Measurements from ENCODE around the gene GMPR.

GMPR gene

DNA sequence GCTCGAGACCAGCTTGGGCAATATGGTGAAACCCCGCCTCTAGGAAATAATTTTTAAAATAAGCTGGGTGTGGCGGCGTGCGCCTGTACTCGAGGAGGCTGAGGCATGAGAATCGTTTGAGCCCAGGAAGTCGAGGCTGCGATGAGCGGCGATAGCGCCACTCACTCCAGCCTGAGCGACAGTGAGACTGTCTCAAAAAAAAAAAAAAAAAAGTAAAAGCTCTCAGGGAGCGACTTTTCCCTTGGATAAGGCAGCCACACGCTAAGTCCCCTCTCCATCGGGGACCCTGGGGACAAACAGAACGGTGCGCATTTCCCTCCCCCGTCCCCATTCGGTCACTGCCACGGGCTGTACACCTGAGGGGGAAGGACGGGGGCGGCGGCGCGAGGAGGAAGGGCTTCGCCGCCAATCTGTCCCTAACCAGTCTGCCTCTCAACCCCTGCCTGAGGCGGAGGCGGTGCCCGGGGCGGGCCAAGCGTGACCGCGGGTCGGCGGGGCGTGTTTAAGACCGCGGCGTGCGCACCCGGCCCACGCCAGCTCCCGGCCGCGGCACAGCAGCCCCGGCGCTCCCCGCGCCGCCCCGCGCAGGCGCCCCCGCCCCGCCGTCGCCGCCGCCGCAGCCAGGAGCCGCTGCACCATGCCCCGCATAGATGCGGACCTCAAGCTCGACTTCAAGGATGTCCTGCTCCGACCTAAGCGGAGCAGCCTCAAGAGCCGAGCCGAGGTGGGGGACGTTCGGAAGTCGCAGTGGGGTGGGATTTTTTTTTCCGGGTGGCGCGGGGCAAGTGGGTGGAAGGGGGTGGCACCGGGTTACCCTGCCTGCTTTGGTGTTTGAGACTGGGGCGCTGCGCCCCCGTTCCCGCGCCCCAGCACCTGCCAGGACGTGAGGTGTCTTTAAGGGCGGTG lies at the start of gene GMPR:
GMPR (plus strand) TSS at position 531 of the 906 bp plus-strand sequence; CDS start at position 638, 107 bp downstream.
- Mint-ChIP-seq H3K27me3 (peaks cover 48% of the 10 kb centered on the region), H3K36me3 (ENCODE audit: low read depth) (no peaks in the 10 kb centered on the region), H3K27ac (no peak within 1 kb of the TSS), H3K4me1 (peaks cover 24% of the 10 kb centered on the region), H3K9me3 (no peaks in the 10 kb centered on the region), H3K4me3 (peak within 1 kb of the TSS; percentile 80)
- ATAC-seq (peak; percentile 85), DNase-seq (peak; percentile 66)

DNA sequence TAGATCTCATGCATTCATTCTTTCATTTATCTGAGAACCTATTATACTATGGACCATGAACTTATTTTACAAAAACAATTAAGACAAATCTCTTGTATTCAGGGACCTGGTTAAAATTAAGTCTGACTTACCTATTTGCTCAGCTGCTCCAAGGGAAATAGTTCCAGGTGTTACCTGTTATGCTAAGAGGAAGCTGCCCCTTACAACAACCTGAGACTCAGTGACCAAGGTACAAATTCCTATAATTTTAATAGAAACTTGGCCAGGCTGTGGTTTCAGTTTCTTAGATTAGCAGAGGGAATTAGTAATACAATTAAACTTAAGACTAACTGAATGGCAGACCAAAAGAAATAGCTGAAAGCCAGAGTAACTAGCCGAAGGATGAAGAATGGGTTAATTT lies 48.2 kb upstream of the GMPR start:
- no peak overlapping the region for H3K27ac Mint-ChIP-seq
- H3K4me1 Mint-ChIP-seq = no peaks in the 10 kb centered on the region
- no peak overlapping the region for H3K4me3 Mint-ChIP-seq
- DNase-seq (no peak), ATAC-seq (no peak)
- peaks cover 7% of the 10 kb centered on the region for H3K27me3 Mint-ChIP-seq
- H3K9me3 Mint-ChIP-seq = no peaks in the 10 kb centered on the region
- no peaks in the 10 kb centered on the region for H3K36me3 Mint-ChIP-seq (ENCODE audit: low read depth)

DNA sequence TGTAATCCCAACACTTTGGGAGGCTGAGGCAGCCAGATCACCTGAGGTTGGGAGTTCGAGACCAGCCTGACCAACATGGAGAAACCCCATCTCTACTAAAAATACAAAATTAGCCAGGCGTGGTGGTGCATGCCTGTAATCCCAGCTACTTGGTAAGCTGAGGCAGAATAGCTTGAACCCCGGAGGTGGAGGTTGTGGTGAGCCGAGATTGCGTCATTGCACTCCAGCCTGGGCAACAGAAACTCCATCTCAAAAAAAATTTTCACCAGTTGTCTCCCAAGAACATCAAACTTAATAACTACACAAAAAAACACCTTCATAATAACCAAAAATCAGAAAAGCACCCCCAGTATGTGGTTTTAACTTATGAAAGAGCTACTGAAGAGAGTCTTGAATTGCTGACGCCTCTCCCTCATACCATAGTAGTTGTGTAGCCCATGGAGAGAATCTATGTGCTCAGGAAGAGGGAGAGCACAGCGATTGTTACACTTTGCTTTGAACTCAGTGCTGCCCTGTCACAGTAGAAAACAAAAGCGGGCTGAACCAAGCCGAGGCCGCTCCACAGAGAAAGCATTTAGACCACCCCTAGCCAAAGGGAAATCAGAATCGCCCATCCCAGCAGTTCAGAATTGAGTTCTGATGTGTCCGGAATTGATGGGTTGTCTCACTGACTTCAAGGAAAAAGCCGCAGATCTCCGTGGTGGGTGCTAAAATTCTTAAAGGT lies 42.0 kb upstream of the GMPR start:
- H3K4me1 Mint-ChIP-seq = no peaks in the 10 kb centered on the region
- no peak for DNase-seq
- no peak overlapping the region for H3K4me3 Mint-ChIP-seq
- no peaks in the 10 kb centered on the region for H3K36me3 Mint-ChIP-seq (ENCODE audit: low read depth)
- no peak for ATAC-seq
- peaks cover 10% of the 10 kb centered on the region for H3K27me3 Mint-ChIP-seq
- H3K9me3 Mint-ChIP-seq = no peaks in the 10 kb centered on the region
- H3K27ac Mint-ChIP-seq = no peak overlapping the region

DNA sequence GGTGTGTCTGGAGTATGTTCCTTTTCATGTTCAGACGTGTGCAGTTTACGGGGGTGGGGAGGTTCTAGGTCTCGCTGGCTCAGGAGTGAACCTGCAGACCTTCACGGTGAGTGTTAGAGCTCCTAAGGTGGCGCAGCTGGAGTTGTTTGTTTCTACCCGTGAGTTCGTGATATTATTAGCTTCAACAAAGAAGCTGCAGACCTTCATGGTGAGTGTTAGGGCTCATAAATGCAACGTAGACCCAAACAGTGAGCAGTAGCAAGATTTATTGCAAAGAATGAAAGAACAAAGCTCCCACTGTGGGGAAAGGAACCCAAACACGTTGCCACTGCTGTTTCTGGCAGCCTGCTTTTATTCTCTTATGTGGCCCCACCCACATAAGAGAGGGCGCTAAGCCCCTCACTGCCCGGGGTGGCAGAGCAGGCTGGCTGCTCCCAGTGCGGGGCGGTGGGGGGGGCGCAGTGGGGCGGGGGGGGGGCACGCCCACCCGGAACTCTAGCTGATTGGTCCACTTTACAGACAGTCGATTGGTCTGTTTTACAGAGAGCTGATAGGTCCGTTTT lies 41.3 kb upstream of the GMPR start:
- Mint-ChIP-seq H3K4me1 (no peaks in the 10 kb centered on the region), H3K9me3 (no peaks in the 10 kb centered on the region), H3K27me3 (peaks cover 10% of the 10 kb centered on the region), H3K4me3 (no peak overlapping the region), H3K27ac (no peak overlapping the region), H3K36me3 (ENCODE audit: low read depth) (no peaks in the 10 kb centered on the region)
- no peak for DNase-seq
- no peak for ATAC-seq

DNA sequence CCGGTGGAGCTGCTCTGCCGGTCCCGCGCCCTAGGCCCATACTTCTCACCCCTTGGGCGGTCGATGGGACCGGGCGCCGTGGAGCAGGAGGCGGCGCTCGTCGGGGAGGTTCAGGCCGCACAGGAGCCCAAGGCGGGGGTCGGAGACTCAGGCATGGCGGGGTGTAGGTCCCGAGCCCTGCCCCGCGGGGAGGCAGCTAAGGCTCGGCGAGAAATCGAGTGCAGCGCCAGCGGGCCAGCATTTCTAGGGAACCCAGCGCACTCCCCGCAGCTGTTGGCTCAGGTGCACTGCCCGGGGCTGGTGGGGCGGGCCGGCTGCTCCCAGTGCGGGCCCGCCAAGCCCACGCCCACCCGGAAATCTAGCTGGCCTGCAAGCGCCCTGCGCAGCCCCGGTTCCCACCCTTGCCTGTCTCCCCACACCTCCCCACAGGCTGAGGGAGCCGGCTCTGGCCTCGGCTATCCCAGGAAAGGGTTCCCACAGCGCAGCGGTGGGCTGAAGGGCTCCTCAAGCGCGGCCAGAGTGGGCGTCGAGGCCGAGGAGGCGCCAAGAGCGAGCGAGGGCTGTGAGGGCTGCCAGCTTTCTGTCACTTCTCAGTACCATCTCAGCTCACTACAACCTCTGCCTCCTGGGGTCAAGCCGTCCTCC lies 40.2 kb upstream of the GMPR start:
- Mint-ChIP-seq H3K4me3 (no peak overlapping the region), H3K27ac (no peak overlapping the region), H3K4me1 (no peaks in the 10 kb centered on the region), H3K9me3 (no peaks in the 10 kb centered on the region), H3K36me3 (ENCODE audit: low read depth) (no peaks in the 10 kb centered on the region), H3K27me3 (peaks cover 9% of the 10 kb centered on the region)
- no peak for DNase-seq
- ATAC-seq = no peak

DNA sequence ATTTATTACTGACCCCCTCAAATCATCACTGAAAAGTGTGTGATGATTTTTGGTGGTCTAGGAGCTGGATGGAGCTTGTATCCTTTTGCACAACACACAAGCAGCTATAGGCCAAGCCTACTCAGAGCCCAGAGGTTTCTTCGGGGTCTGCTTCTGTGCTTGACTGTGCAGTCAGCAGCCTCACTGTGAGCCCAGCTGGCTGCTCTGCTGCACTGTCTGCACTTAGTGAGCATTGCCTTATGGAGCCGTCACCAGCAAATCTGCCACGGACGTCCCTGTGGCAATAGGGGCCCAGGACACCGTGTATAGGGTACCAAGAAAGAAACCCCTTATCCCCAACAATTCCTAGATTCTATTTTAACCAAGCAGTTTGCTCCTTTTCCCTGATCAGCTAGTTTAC lies 38.6 kb upstream of the GMPR start:
- ATAC-seq (no peak), DNase-seq (no peak)
- no peak overlapping the region for H3K27ac Mint-ChIP-seq
- no peak overlapping the region for H3K4me3 Mint-ChIP-seq
- no peaks in the 10 kb centered on the region for H3K36me3 Mint-ChIP-seq (ENCODE audit: low read depth)
- H3K27me3 Mint-ChIP-seq = peaks cover 9% of the 10 kb centered on the region
- H3K4me1 Mint-ChIP-seq = no peaks in the 10 kb centered on the region
- H3K9me3 Mint-ChIP-seq = no peaks in the 10 kb centered on the region

DNA sequence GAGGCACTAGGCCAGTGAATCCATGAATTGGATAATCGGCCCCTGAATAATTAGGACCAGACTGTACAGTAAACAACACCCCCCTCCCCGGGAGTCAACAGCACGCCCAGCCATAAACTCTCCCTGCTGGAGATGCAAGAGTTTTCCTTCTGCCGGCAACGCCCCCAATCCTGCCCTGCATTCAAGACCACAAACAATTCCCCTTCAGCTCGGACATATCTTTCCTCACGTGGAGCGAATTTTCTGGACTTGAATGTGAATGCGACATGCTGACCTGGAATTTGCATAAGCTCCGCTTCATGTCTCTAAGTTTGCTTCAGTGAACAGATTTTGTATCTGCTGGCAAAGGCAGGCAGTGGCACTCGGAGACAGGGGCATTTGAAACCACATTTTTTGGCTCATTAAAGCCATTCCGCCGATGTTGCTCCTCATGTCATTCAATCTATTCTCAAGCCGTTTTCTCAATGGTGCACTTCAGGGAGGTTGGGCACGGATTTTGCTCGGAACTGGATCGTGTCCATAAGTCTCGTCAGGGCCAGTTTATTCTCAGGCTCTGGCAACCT lies 38.0 kb upstream of the GMPR start:
- no peak overlapping the region for H3K27ac Mint-ChIP-seq

DNA sequence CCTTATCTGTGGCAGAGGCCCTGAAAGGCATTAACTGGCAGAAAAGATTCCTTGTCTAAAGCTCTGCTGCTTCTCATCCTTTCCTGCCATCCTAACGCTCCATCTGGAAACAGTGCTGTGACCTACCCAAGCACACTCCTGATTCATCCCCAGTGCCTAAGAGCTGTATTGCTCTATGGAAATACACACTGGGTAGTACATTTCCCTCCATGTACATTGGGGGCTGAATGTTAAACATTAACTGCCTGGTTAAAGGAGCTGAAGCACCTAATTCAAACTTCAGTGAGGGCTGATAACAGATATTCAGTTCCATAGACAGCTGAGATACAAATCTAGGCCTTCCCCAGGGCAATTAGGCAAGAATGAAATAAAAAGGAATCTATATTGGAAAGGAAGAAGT lies 36.7 kb upstream of the GMPR start:
- no peaks in the 10 kb centered on the region for H3K36me3 Mint-ChIP-seq (ENCODE audit: low read depth)
- H3K9me3 Mint-ChIP-seq = no peaks in the 10 kb centered on the region
- no peak for ATAC-seq
- H3K27me3 Mint-ChIP-seq = peaks cover 6% of the 10 kb centered on the region
- H3K4me3 Mint-ChIP-seq = no peak overlapping the region
- H3K27ac Mint-ChIP-seq = no peak overlapping the region
- DNase-seq = no peak
- peaks cover 5% of the 10 kb centered on the region for H3K4me1 Mint-ChIP-seq

More for the DNA sequence above, 38.0 kb upstream of the GMPR start:
- H3K27me3 Mint-ChIP-seq = peaks cover 8% of the 10 kb centered on the region
- no peak for ATAC-seq
- no peaks in the 10 kb centered on the region for H3K36me3 Mint-ChIP-seq (ENCODE audit: low read depth)
- no peak for DNase-seq
- no peak overlapping the region for H3K4me3 Mint-ChIP-seq
- no peaks in the 10 kb centered on the region for H3K9me3 Mint-ChIP-seq
- no peaks in the 10 kb centered on the region for H3K4me1 Mint-ChIP-seq

DNA sequence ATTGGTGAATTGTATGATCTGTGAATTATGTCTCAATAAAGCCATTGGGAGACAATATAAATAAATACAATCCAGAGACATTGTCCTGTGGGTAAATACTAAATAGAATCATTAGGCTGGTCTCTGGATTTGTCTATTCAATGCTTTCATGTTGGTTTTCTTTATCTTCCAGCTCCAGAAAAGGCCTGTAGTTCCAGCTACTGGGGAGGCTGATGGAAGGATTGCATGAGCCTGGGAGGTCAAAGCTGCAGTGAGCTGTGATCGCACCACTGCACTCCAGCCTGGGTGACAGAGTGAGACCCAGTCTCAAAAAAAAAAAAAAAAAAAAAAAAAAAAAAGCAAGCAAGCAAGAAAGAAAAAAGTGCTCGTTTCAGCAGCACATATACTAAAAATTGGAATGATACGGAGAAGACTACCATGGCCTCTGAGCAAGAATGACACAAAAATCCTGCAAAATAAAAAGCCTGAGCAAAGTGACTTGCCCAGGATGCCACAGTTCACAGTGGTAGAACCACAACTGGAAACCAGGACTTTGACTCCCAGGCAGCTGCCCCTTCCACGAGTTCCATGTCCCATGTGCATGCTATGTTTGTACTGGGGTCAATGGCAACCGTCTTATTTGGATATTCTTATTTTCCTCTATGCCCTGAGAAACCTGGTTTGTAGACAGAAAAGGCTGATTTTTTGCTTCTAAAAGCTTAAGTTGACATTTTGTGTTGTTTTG lies 33.6 kb upstream of the GMPR start:
- H3K9me3 Mint-ChIP-seq = no peaks in the 10 kb centered on the region
- H3K4me1 Mint-ChIP-seq = peaks cover 5% of the 10 kb centered on the region

DNA sequence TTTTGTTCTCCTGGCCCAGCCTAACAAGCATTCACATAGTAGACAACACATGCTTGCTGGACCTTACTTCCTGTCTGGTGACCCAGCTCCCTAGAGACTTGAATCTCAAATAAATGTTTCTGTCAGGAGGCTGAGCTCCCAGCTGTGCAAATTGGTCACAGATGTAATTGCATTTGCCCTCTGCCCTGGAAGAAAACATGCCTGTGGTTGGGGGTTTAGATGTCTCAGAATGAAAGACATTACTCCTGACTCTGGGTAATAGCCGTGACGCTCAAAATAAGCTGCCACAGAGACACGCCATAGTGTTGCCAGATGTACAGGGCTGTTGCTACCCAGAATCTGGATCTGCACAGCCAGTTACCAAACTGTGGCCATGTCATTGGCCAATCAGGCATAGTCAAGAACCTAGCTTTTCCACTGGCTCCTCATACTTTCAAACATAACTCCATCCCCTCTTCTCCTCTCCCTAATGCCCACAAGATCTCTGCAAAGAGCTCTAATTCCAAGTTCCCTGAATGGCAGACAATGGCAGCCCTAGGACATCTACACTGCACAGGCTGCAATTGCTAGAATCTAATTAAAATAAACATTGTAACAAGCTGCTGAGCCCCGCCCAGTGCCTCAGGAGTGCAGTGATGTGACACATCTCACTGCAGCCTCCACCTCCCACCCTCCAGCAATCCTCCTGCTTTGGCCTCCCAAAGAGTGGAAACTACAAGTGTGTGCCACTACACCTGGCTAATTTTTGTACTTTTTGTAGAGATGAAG lies 32.8 kb upstream of the GMPR start:
- peak; percentile 15 for ATAC-seq
- H3K27me3 Mint-ChIP-seq = peaks cover 18% of the 10 kb centered on the region
- no peaks in the 10 kb centered on the region for H3K9me3 Mint-ChIP-seq
- H3K4me3 Mint-ChIP-seq = no peak overlapping the region
- no peaks in the 10 kb centered on the region for H3K36me3 Mint-ChIP-seq (ENCODE audit: low read depth)
- H3K4me1 Mint-ChIP-seq = peaks cover 5% of the 10 kb centered on the region
- no peak overlapping the region for H3K27ac Mint-ChIP-seq
- DNase-seq = no peak

More for the DNA sequence above, 33.6 kb upstream of the GMPR start:
- Mint-ChIP-seq H3K4me3 (no peak overlapping the region), H3K27me3 (peaks cover 19% of the 10 kb centered on the region), H3K27ac (no peak overlapping the region), H3K36me3 (ENCODE audit: low read depth) (no peaks in the 10 kb centered on the region)
- DNase-seq = no peak
- ATAC-seq = no peak

DNA sequence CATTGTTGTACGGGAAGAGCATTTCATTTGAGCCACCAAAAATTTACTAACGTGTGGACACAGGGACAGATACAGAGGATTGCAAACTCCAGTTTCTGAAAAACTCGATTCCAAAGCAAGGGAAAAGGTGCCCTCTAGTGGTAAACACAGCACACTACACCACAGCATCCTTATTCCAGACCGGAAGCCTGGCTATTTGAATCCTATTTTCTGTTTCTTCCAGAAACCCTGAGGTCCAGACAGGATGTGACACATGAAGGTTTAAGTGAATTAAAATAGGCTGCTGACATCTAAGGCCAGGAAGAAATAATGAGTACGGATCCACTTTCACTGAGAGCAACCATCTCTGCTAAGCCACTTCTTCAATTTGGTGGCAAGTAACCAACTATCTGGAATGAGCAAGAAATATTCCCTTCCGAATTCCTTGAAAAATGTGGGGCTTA lies 31.8 kb upstream of the GMPR start:
- no peaks in the 10 kb centered on the region for H3K36me3 Mint-ChIP-seq (ENCODE audit: low read depth)
- H3K27ac Mint-ChIP-seq = no peak overlapping the region
- DNase-seq (peak; percentile 26), ATAC-seq (peak; percentile 46)
- peaks cover 15% of the 10 kb centered on the region for H3K27me3 Mint-ChIP-seq
- no peaks in the 10 kb centered on the region for H3K9me3 Mint-ChIP-seq
- H3K4me1 Mint-ChIP-seq = peaks cover 5% of the 10 kb centered on the region
- H3K4me3 Mint-ChIP-seq = no peak overlapping the region

DNA sequence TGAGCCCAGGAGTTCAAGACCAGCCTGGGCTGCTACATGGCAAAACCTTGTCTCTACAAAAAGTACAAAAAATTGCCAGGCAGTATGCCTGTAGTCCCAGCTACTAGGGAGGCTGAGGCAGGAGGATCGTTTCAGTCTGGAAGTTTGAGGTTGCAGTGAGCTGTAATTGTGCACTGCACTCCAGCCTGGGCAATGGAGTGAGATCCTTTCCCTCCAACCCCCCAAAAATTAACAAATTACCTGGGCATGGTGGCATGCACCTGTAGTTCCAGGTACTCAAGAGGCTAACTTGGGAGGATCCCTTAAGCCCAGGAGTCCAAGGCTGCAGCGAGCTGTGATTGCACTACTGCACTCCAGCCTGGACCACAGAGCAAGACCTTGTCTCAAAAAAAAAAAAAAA lies 29.4 kb upstream of the GMPR start:
- ATAC-seq = no peak
- Mint-ChIP-seq H3K4me3 (no peak overlapping the region), H3K9me3 (no peaks in the 10 kb centered on the region), H3K27ac (no peak overlapping the region), H3K27me3 (peaks cover 20% of the 10 kb centered on the region), H3K36me3 (ENCODE audit: low read depth) (no peaks in the 10 kb centered on the region), H3K4me1 (peaks cover 5% of the 10 kb centered on the region)
- DNase-seq = no peak

DNA sequence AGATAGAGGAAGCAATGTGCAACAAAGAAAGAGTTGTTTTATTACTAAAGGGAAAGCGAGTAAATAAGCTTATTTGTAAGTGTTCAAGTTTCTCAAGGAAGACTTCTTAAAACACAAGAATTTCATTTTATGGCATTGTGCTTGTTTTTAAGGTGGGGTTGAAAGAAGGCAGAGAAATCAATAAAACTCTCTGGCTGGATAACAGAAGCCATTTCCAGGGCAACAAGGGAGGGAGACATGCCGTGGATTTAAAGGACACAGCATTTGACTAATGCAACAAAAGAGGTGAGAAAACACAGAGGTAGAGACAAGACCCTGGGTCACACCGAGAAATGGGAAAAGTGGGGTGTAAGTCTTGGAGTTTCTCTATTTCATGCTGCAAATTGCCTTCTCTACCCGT lies 28.8 kb upstream of the GMPR start:
- no peak for DNase-seq
- no peak for ATAC-seq
- Mint-ChIP-seq H3K4me1 (peaks cover 5% of the 10 kb centered on the region), H3K36me3 (ENCODE audit: low read depth) (no peaks in the 10 kb centered on the region), H3K9me3 (no peaks in the 10 kb centered on the region), H3K27ac (no peak overlapping the region), H3K27me3 (peaks cover 26% of the 10 kb centered on the region), H3K4me3 (no peak overlapping the region)
